ENCODE data around the gene SOD2. TPM values are rescaled to one million over a fixed set of nuclear protein-coding genes. Genes with fewer than 3 reads are reported as not detected.
"Not testable (repeated sequence)": the region's sequence is repeated elsewhere in the genome, so short reads cannot be mapped to it uniquely, and the experiment has no call there.

The SOD2 gene
- total and polyA plus RNA-seq, 12 donors: 129 to 3,032 (median 386) TPM

DNA sequence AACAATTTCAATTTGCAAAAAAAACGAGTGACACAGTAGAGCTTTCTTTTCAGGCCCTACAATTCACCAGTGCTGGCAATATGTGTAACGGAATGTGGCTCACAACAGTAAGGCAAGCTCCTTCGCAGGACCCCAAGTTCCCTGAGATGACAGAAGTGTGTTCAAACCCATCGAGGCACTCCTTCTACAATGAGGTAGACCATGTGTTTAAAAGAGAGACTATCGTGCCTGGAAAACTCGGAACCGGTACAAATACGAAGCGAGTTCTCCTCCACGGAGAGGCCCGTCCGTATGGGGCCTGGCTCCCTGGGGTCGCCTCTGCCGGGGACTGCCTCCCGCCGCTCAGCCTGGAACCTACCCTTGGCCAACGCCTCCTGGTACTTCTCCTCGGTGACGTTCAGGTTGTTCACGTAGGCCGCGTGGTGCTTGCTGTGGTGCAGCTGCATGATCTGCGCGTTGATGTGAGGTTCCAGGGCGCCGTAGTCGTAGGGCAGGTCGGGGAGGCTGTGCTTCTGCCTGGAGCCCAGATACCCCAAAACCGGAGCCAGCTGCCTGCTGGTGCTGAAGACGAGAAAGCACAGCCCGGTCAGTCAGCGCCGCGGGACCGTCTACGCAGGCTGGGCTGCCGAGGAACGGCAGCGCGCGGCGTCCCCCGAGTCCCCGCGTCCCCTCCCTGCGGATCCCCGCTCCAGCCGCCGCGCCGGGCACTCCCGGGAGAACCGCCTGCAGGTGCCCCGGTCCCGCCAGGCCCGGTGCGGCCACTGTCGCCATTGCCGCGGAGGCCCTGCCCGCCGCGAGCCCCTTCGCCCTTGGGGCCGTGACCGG lies 526 bp downstream of the SOD2 start:
- 1 to 2% (median 1%) methylated on average over 19 to 66 of the region's 66 CpGs for WGBS, 4 donors
- Histone ChIP-seq H3K4me1 (replicated peaks in 1 of 2) (peaks cover 35 to 48% of the 10 kb centered on the region in 2 donors), H3K36me3 (replicated peaks in 1 of 2) (peaks cover 0 to 27% of the 10 kb centered on the region in 2 donors), H3K27me3 (no peaks in the 10 kb centered on the region), H3K9me3 (replicated peaks in 1 of 3) (no peaks in the 10 kb centered on the region), H3K27ac (peak overlapping the region; percentile 49 to 98 (median 97)), H3K4me3 (peak overlapping the region; percentile 34 to 94 (median 84))
- intact Hi-C loops (cut with DNase I): loop anchor here (5.0 to 10.0 kb wide), 2 partner anchors 35 to 72 kb away; partner anchors contain the start of genes ACAT2 (in 1 of the 2) and WTAP (in 1 of the 2)
- TF ChIP-seq, protein P1, sequence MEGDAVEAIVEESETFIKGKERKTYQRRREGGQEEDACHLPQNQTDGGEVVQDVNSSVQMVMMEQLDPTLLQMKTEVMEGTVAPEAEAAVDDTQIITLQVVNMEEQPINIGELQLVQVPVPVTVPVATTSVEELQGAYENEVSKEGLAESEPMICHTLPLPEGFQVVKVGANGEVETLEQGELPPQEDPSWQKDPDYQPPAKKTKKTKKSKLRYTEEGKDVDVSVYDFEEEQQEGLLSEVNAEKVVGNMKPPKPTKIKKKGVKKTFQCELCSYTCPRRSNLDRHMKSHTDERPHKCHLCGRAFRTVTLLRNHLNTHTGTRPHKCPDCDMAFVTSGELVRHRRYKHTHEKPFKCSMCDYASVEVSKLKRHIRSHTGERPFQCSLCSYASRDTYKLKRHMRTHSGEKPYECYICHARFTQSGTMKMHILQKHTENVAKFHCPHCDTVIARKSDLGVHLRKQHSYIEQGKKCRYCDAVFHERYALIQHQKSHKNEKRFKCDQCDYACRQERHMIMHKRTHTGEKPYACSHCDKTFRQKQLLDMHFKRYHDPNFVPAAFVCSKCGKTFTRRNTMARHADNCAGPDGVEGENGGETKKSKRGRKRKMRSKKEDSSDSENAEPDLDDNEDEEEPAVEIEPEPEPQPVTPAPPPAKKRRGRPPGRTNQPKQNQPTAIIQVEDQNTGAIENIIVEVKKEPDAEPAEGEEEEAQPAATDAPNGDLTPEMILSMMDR (IDR thresholded peaks at IDR 0.05): peak in 1 of 6 experiments; percentile 5
- TF ChIP-seq POLR2A (IDR thresholded peaks at IDR 0.05): no peak
- peak; percentile 51 to 82 (median 68) for DNase-seq

DNA sequence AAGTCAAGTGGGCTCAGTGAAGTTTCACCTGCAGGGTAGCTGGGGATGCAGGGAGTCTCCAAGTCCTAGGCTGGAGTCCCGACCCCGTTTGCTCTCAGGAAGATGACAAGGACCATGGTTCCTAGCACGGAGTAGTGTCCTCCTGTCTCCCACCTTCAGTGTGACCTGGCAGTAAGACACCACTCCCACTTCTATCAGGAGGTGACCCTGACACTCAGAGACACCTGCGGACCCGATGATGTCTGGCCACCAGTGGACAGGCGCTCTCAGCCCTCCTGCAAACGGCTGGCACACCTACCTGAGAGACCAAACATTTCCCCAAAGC lies 1.1 kb downstream of the SOD2 start:
- Histone ChIP-seq H3K4me1 (replicated peaks in 1 of 2) (peaks cover 35 to 48% of the 10 kb centered on the region in 2 donors), H3K9me3 (replicated peaks in 1 of 3) (no peaks in the 10 kb centered on the region), H3K36me3 (replicated peaks in 1 of 2) (peaks cover 0 to 33% of the 10 kb centered on the region in 2 donors), H3K4me3 (peak overlapping the region in 3 of 4 donors; percentile 81 to 94 (median 86)), H3K27ac (peak overlapping the region; percentile 49 to 98 (median 97)), H3K27me3 (no peaks in the 10 kb centered on the region)
- intact Hi-C loops (cut with DNase I): loop anchor here (5.0 to 10.0 kb wide), 2 partner anchors 35 to 73 kb away; partner anchors contain the start of genes ACAT2 (in 1 of the 2) and WTAP (in 1 of the 2)
- no peak for TF ChIP-seq POLR2A (IDR thresholded peaks at IDR 0.05)
- TF ChIP-seq, protein P1 (IDR thresholded peaks at IDR 0.05): no peak
- 21 to 25% (median 23%) methylated on average over 6 to 7 of the region's 7 CpGs for WGBS, 4 donors
- peak in 1 of 7 donors; percentile 32 for DNase-seq

- intact Hi-C loops (cut with DNase I): loop anchor here (5.0 to 10.0 kb wide), 2 partner anchors 36 to 73 kb away; partner anchors contain the start of genes ACAT2 (in 1 of the 2) and WTAP (in 1 of the 2)
- 5 to 9% (median 7%) methylated on average over 11 of the region's 11 CpGs for WGBS, 4 donors
- peak in 3 of 7 donors; percentile 33 to 54 (median 51) for DNase-seq
- no peaks in the 10 kb centered on the region for H3K27me3 ChIP-seq
- no peaks in the 10 kb centered on the region for H3K9me3 ChIP-seq (replicated peaks in 1 of 3)
- H3K36me3 ChIP-seq (replicated peaks in 1 of 2): peaks cover 0 to 39% of the 10 kb centered on the region in 2 donors
- TF ChIP-seq, protein P1 (IDR thresholded peaks at IDR 0.05): peak; percentile 49 to 99 (median 94)
- no peak for TF ChIP-seq POLR2A (IDR thresholded peaks at IDR 0.05)
- peaks cover 35 to 54% of the 10 kb centered on the region in 2 donors for H3K4me1 ChIP-seq (replicated peaks in 1 of 2)
- peak overlapping the region in 3 of 4 donors; percentile 81 to 94 (median 86) for H3K4me3 ChIP-seq
- H3K27ac ChIP-seq: peak overlapping the region; percentile 49 to 98 (median 97)
Measured at GRCh38 chr6:159691133-159691962, 1.7 kb downstream of the SOD2 start.

- H3K4me3 ChIP-seq: peak overlapping the region in 1 of 4 donors; percentile 94
- not testable (repeated sequence) for H3K27me3 ChIP-seq; DNase-seq; H3K9me3 ChIP-seq (replicated peaks in 1 of 3)
- WGBS, 4 donors: 87 to 97% (median 93%) methylated on average over 13 of the region's 13 CpGs
- peak overlapping the region in 1 of 5 donors; percentile 98 for H3K27ac ChIP-seq
- peaks cover 0 to 51% of the 10 kb centered on the region in 2 donors for H3K36me3 ChIP-seq (replicated peaks in 1 of 2)
- H3K4me1 ChIP-seq (replicated peaks in 1 of 2): peaks cover 35 to 54% of the 10 kb centered on the region in 2 donors
- intact Hi-C loops (cut with DNase I): loop anchor here (5.0 to 10.0 kb wide), 2 partner anchors 37 to 75 kb away; partner anchors contain the start of genes ACAT2 (in 1 of the 2) and WTAP (in 1 of the 2)
Measured at GRCh38 chr6:159690135-159690534, 2.9 kb downstream of the SOD2 start.
